Stimulated activated CD4-positive, alpha-beta T cell treated with anti-CD3 and anti-CD28 coated beads, Interleukin-2, amount 100 ng/mL, for 24 hours (primary cell): ENCODE measurements around the gene SPEM3.
"Not testable (repeated sequence)": the region's sequence is repeated elsewhere in the genome, so short reads cannot be mapped to it uniquely, and the experiment has no call there.

Source experiments
- DNase-seq, 2 donors: peaks; one replicate each; pipeline ENCODE4 v3.0.0-alpha.2; 2020

Gene SPEM3

GRCh38 chr17:7475764-7476422 lies 47.2 kb downstream of the SPEM3 start:
- no peak for DNase-seq

GRCh38 chr17:7476494-7476893 lies 47.8 kb downstream of the SPEM3 start:
- no peak for DNase-seq

- DNase-seq = no peak
These were observed 48.3 kb downstream of the SPEM3 start for GRCh38 chr17:7476951-7477350.

- DNase-seq = peak in 1 of 2 donors; percentile 38
These were observed 49.0 kb downstream of the SPEM3 start for GRCh38 chr17:7477392-7478275.

- DNase-seq = peak; percentile 66
These were observed 49.9 kb downstream of the SPEM3 start for GRCh38 chr17:7478276-7479212.

- peak; percentile 64 to 66 for DNase-seq
These were observed 50.8 kb downstream of the SPEM3 start, which contains the start of gene ZBTB4 for GRCh38 chr17:7479213-7480088. TSS of gene ZBTB4 (minus strand) at chr17:7479631. CDS start at chr17:7466801, 12,830 bp downstream.

- DNase-seq = no peak
These were observed 51.4 kb downstream of the SPEM3 start for GRCh38 chr17:7480089-7480384.

GRCh38 chr17:7481275-7481674 lies 52.6 kb downstream of the SPEM3 start, which contains the start of gene SLC35G6:
TSS of gene SLC35G6 (plus strand) at chr17:7481446. CDS start at chr17:7481517, 71 bp downstream.
- DNase-seq = not testable (repeated sequence)

GRCh38 chr17:7481842-7482741 lies 53.4 kb downstream of the SPEM3 start:
- not testable (repeated sequence) for DNase-seq
